Lower leg skin (tissue), 4 donors: ENCODE results near the gene SERINC4. TPM values are rescaled to one million over a fixed set of nuclear protein-coding genes. Genes with fewer than 3 reads are reported as not detected.

Source experiments
- DNase-seq, 2 donors: peaks; one replicate each; pipeline ENCODE4 v3.0.0-alpha.2; 2019; ENCODE audit warnings: low spot score in 2 of 2
- H3K4me3 ChIP-seq: fragments of 200-600 bp; sonication (generic); 2 replicates; pipeline ENCODE4 v1.5.1; 2017; ENCODE audit warnings: mild to moderate bottlenecking, low read depth; ENCODE audit not compliant: poor library complexity, severe bottlenecking
- CTCF ChIP-seq, 3 donors: fragments of 450-650 bp; IDR thresholded peaks; one replicate each; pipeline ENCODE4 v1.5.1; 2016; ENCODE audit warnings: antibody characterized with exemption in 3 of 3, mild to moderate bottlenecking in 3 of 3, moderate library complexity in 2 of 3
- POLR2A ChIP-seq, 2 donors: fragments of 450-650 bp; IDR thresholded peaks; one replicate each; pipeline ENCODE4 v1.6.1; 2016 to 2017; ENCODE audit warnings: antibody characterized with exemption in 2 of 2, mild to moderate bottlenecking in 1 of 2, moderate library complexity in 1 of 2
- WGBS, 2 donors: methylation state at CpG; one replicate each; pipeline ENCODE4 v1.1.5; 2018; 5-methylcytosine and 5-hydroxymethylcytosine counted together
- intact Hi-C: fragments of 100-400 bp; cut with DNase I; formaldehyde crosslinking; loops from one replicate; pipeline ENCODE4 v1.15.0; 2023; ENCODE audit warnings: low total_unique reads
- total RNA-seq, 4 donors: library from RNA; depleted of rRNA; stranded (reverse); fragments of >200 nt; gene quantifications; one replicate each; pipeline ENCODE4 v1.1.0, GENCODE V29; 2016

SERINC4 gene
- total RNA-seq, 4 donors from 2014 or later = not detected

GRCh38 chr15:43771816-43772215, 28.2 kb downstream of the SERINC4 start:
- no peak for TF ChIP-seq POLR2A (IDR thresholded peaks at IDR 0.05)
- no peak for TF ChIP-seq CTCF (IDR thresholded peaks at IDR 0.05)
- intact Hi-C loops = no loop called here
- WGBS, 2 donors = 26% methylated on average over 2 of the region's 2 CpGs
- DNase-seq = peak in 1 of 2 donors; percentile 56
- H3K4me3 ChIP-seq = no peak overlapping the region

- TF ChIP-seq CTCF (IDR thresholded peaks at IDR 0.05) (no peak), POLR2A (IDR thresholded peaks at IDR 0.05) (no peak)
- DNase-seq = no peak
- WGBS, 2 donors = 67 to 70% methylated on average over 5 of the region's 5 CpGs
- intact Hi-C loops = no loop called here
- H3K4me3 ChIP-seq = no peak overlapping the region
Observed at GRCh38 chr15:43769584-43770228, 30.3 kb downstream of the SERINC4 start.

GRCh38 chr15:43763819-43764446, 36.1 kb downstream of the SERINC4 start:
- intact Hi-C loops = no loop called here
- no peak for DNase-seq
- H3K4me3 ChIP-seq = no peak overlapping the region
- 59 to 61% methylated on average over 2 of the region's 2 CpGs for WGBS, 2 donors
- TF ChIP-seq POLR2A (IDR thresholded peaks at IDR 0.05) = no peak
- no peak for TF ChIP-seq CTCF (IDR thresholded peaks at IDR 0.05)

GRCh38 chr15:43762824-43763223, 37.2 kb downstream of the SERINC4 start:
- TF ChIP-seq CTCF (IDR thresholded peaks at IDR 0.05) = no peak
- TF ChIP-seq POLR2A (IDR thresholded peaks at IDR 0.05) = no peak
- no peak overlapping the region for H3K4me3 ChIP-seq
- no peak for DNase-seq
- intact Hi-C loops = no loop called here
- WGBS, 2 donors = 76 to 78% methylated on average over 6 of the region's 6 CpGs

GRCh38 chr15:43751885-43752284, 48.1 kb downstream of the SERINC4 start:
- 83 to 86% methylated on average over 6 of the region's 6 CpGs for WGBS, 2 donors
- no peak overlapping the region for H3K4me3 ChIP-seq
- intact Hi-C loops = no loop called here
- DNase-seq = no peak
- no peak for TF ChIP-seq POLR2A (IDR thresholded peaks at IDR 0.05)
- TF ChIP-seq CTCF (IDR thresholded peaks at IDR 0.05) = no peak
